ENCODE data around the gene UFSP1.

Gene UFSP1

GRCh38 chr7:100885440-100886141 is 3.9 kb downstream of the UFSP1 start:
- no peak overlapping the region for H3K9ac ChIP-seq (ENCODE audit: low read depth, low read length)
- peaks cover 45% of the 10 kb centered on the region for H3K4me1 ChIP-seq (ENCODE audit: insufficient read depth, low read length)
- DNase-seq (no peak), ATAC-seq (ENCODE audit: insufficient read depth, low read depth) (no peak)
- peaks cover 71% of the 10 kb centered on the region for H4K20me1 ChIP-seq (ENCODE audit: insufficient read depth, low read length)
- no peak for TF ChIP-seq CTCF (IDR thresholded peaks at IDR 0.05; ENCODE audit: borderline replicate concordance, extremely low read depth, low read length, poor library complexity, severe bottlenecking)
- TF ChIP-seq EZH2 (IDR thresholded peaks at IDR 0.05; ENCODE audit: borderline replicate concordance, low read depth, low read length, severe bottlenecking): no peak
- peaks cover 88% of the 10 kb centered on the region for H3K36me3 ChIP-seq (ENCODE audit: insufficient read depth, low read length)
- H3K27ac ChIP-seq (ENCODE audit: low read length): no peak overlapping the region
- H2AFZ ChIP-seq (ENCODE audit: low read depth, low read length): no peak overlapping the region
- no peak overlapping the region for H3K4me2 ChIP-seq (ENCODE audit: insufficient read depth, low read length)
- H3K27me3 ChIP-seq (ENCODE audit: insufficient read depth, low read length, poor library complexity): peaks cover 6% of the 10 kb centered on the region
- H3K4me3 ChIP-seq (ENCODE audit: low read depth in 1 of 2, low read length in 2 of 2): no peak overlapping the region
- H3K9me3 ChIP-seq (ENCODE audit: insufficient read depth, low read length, severe bottlenecking): no peaks in the 10 kb centered on the region
- H3K79me2 ChIP-seq (ENCODE audit: insufficient read depth, low read length): peaks cover 47% of the 10 kb centered on the region

- H3K27ac ChIP-seq (ENCODE audit: low read length): no peak overlapping the region
- peaks cover 52% of the 10 kb centered on the region for H3K79me2 ChIP-seq (ENCODE audit: insufficient read depth, low read length)
- H3K4me1 ChIP-seq (ENCODE audit: insufficient read depth, low read length): peaks cover 40% of the 10 kb centered on the region
- peaks cover 75% of the 10 kb centered on the region for H4K20me1 ChIP-seq (ENCODE audit: insufficient read depth, low read length)
- DNase-seq: no peak
- ATAC-seq (ENCODE audit: insufficient read depth, low read depth): no peak
- H3K9ac ChIP-seq (ENCODE audit: low read depth, low read length): no peak overlapping the region
- no peaks in the 10 kb centered on the region for H3K27me3 ChIP-seq (ENCODE audit: insufficient read depth, low read length, poor library complexity)
- no peak overlapping the region for H2AFZ ChIP-seq (ENCODE audit: low read depth, low read length)
- H3K36me3 ChIP-seq (ENCODE audit: insufficient read depth, low read length): peaks cover 93% of the 10 kb centered on the region
- TF ChIP-seq CTCF (IDR thresholded peaks at IDR 0.05; ENCODE audit: borderline replicate concordance, extremely low read depth, low read length, poor library complexity, severe bottlenecking) (no peak), EZH2 (IDR thresholded peaks at IDR 0.05; ENCODE audit: borderline replicate concordance, low read depth, low read length, severe bottlenecking) (no peak)
- H3K4me3 ChIP-seq (ENCODE audit: low read depth in 1 of 2, low read length in 2 of 2): no peak overlapping the region
- H3K9me3 ChIP-seq (ENCODE audit: insufficient read depth, low read length, severe bottlenecking): no peaks in the 10 kb centered on the region
- no peak overlapping the region for H3K4me2 ChIP-seq (ENCODE audit: insufficient read depth, low read length)
Measured at GRCh38 chr7:100884736-100885439, 4.6 kb downstream of the UFSP1 start.

DNA sequence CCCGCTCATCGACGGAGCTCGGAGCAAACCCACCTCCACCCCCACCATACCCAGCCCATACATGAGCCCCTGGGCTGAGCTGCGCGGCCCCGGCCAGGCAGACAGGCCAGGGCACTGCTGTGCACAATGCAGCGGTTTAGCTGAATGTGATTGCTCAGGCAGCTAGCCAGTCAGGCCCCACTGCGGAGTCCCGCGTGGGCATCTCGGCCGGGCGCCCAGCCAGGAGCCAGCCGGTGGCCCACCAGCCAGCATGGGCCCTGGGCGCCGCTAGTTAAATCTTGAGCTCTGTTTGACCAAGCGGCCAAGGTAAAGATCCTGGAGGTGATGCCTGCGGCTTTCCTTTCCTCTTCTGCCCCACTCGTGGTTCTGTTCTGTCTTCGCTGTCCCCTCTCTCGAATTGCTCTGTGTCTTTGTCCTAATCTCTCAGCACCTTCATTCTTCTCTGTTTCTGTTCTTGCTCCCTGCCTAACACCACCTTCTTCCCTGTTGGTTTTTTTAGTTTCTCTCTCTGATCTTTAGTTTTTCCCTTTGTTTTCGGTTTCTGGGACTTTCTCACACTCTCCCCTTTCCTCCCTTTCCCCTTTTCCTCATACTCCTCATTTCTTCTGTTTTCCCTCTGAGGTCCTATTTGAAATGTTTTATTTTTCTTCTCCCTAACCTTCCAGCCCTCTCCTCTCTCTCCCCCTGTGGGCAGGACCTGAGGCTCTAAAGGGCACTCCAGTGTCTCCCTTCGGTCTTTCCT is 6.6 kb downstream of the UFSP1 start:
- DNase-seq (no peak), ATAC-seq (ENCODE audit: insufficient read depth, low read depth) (no peak)
- Histone ChIP-seq H3K4me1 (ENCODE audit: insufficient read depth, low read length) (peaks cover 41% of the 10 kb centered on the region), H3K36me3 (ENCODE audit: insufficient read depth, low read length) (peaks cover 98% of the 10 kb centered on the region), H3K4me2 (ENCODE audit: insufficient read depth, low read length) (no peak overlapping the region), H4K20me1 (ENCODE audit: insufficient read depth, low read length) (peaks cover 82% of the 10 kb centered on the region), H3K9me3 (ENCODE audit: insufficient read depth, low read length, severe bottlenecking) (no peaks in the 10 kb centered on the region), H3K27me3 (ENCODE audit: insufficient read depth, low read length, poor library complexity) (no peaks in the 10 kb centered on the region), H3K4me3 (ENCODE audit: low read depth in 1 of 2, low read length in 2 of 2) (no peak overlapping the region), H2AFZ (ENCODE audit: low read depth, low read length) (no peak overlapping the region), H3K9ac (ENCODE audit: low read depth, low read length) (no peak overlapping the region; the same call in 1 of the 2 replicates), H3K27ac (ENCODE audit: low read length) (no peak overlapping the region), H3K79me2 (ENCODE audit: insufficient read depth, low read length) (peaks cover 58% of the 10 kb centered on the region)
- TF ChIP-seq EZH2 (IDR thresholded peaks at IDR 0.05; ENCODE audit: borderline replicate concordance, low read depth, low read length, severe bottlenecking): no peak
- no peak for TF ChIP-seq CTCF (IDR thresholded peaks at IDR 0.05; ENCODE audit: borderline replicate concordance, extremely low read depth, low read length, poor library complexity, severe bottlenecking)
